NCI-H82 (cell line): Measurements from ENCODE around the gene PPP2R2C.

Experiments used
- DNase-seq: peaks from one replicate; lab custom pipeline; 2025; lab: John Stamatoyannopoulos, UW

PPP2R2C gene

DNA sequence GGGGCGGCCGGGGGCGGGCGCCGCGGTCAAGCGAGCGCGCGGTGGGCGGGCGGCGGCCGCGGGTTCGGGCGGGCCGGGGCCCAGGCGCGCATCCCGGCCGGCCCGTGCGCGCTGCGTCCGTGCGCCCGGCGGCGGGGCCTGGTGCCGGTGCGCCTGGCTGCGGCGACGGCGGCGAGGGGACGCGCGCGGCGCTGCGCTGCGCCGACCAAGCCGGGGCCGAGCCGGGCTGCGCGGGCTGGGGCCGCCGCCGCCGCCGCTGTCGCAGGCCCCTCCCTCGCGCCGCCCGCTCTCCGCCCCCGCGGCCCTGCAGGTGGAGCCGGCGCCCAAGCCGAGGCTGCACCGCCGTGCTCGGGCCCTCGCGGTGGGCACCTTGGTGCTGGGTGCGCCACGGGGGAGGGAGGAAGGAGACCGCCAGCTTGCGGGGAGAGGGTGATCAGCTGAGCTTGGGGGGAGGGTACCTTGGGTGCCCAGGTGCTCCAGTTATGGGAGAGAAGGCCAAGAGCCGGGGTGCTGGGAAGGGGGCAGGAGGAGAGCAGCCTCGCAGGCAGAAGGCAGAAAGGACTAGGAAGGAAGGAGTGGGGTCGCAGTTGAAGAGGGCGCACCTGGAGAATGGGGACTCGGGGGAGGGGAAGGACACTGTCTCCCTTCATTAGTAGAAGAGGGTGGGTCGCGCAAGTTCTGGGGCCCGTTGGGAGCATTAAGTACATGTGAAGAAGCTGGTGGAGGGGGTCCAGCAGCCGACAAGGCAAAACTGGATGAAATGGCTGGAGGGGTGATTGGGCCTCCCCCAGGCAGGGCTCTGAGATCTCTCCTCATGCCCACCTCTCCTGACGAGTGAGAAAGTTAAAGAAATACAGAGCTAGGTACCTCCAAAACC, at the start of gene PPP2R2C:
Gene PPP2R2C, minus strand, starts transcription at position 228 of the 877 bp plus-strand sequence. CDS start 385 bp downstream, outside the sequence.
- DNase-seq, result no peak

DNA sequence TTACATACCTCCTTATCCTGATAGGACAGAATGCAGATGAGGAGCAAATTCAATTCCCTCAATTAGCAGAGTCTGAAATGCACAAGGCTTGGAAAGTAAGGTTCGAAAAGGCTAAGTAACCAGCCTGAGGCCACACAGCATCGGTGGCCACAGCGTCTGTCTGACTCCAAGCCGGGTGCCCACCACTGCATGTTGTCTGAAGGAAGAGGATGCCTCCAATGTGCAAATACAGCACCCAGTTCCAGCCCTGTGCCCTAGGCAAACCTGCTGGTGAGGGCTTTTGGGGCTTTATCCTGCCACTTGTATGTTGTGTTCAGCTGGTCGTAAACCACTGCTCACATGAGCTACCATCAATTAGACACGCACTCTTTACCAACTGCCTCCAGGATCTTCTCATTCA, 48.6 kb upstream of the PPP2R2C start:
- DNase-seq, result no peak

DNA sequence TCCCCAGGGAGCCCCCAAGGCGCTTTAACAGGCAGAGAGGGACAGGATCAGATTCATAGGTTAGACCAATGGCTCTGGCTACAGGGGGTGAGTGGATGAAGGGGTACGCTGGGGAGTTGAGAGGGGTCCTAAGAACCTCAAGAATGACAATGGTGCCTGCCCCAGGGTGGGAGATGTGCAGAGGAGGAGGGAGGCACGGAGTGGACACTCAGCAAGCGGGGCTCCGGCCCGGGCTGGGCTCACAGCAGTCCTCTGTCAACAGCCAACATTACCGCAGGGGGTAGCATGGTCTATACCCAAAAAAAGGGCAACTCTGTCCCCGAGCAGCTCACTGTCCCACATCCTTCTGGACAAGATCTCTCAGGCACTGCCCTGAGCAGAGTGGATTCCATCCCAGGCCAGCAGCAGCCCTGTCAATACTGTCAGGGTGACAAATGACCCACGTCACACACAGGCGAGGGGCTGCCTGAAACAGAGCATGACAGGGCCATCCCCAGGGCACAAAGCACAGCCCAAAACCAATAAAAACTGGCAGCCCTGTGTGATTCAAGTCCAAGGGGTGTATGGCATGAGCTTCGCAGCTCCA, 47.7 kb upstream of the PPP2R2C start:
- no peak for DNase-seq

DNA sequence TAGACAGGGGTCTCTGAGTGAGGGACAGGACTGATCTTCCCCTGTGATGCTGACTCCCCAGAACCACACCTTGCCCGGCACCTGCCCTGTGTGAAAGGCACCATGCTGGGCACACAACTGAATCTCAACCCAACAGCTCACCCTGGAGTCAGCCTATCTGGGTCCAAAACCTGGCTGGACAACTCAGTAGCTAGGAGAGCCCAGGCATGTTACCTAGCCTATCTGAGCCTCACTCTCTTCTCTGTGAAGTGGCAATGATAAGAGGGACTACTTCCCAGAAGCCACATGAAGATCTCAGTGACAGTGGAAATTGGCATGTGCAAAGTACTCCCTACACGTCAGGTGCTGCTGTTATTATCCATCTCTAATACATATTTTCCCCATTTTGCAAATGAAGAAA, 44.8 kb upstream of the PPP2R2C start:
- no peak for DNase-seq

DNA sequence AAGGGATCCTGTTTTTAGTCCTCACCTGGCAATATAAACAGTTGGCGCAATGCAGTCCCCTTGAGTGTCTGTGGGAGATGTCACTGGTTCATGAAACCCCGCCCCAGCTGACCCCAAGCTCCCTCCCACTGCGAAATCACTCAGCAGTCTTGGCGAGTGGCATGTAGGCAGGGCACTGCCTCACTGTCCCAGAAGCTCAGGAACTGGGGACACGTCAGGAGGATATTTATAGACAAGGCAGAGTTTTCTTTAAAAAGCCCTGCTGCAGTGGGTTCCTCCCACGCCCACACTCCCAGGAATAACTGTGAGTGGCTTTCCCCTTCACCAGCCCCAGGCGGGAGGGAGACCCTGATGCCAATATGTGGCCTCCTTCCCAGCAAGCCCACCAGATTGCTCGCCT, 44.3 kb upstream of the PPP2R2C start:
- no peak for DNase-seq

DNA sequence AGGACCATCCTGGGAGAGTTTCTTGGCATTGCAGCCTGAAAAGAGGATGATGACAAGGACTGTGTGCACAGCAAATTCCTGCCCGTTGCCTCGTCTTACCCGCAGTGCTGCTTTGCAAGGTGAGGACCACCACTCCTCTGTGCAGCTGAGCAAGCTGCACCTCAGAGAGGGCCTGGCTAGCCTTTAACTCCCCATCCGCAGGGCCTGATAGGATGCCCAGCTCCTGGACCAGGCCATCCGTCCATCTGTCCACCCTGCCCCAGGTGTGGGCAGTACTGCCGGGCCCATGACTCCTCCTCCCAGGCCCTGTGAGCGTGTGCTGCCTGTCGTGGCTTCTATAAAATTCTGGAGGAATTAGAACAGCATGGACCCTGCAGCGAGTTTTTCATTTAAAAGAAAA, 43.9 kb upstream of the PPP2R2C start:
- no peak for DNase-seq

DNA sequence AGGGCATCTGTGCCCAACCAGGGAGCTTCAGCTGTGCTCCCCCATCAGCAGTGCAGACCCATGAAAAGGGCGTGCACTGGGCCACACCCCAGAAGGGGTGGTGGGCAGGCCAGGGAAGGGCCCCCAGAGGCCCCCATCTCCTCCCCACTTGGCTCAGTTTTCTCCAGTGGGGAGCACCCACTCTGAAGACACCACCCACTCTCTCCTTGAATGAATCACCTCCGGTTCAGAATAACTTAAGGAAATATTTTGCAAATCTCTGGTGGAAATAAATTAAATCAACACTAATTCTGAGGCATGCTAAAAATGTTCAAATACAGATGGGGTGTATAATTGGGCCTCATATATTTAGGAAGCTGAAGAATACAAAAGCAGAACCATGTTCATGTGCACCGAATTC, 41.3 kb upstream of the PPP2R2C start:
- no peak for DNase-seq

DNA sequence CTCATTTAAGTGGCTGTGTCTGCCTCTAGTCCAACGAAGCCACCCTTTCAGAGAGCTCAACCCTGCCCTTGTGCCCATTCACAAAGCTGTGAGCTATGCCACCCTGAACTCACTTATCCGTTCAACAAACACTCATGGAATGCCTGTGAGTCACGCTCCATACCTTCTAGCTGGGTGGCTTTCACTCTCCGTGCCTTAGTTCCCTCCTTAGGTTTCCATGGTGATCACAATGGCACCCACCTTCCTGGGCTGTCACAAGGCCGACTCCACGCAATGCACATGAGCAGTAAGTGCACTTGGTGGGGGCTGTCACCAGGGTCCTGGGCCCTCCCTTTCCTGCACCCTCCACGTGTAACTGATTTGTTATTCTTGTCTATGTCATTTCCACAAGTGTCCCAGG, 37.2 kb upstream of the PPP2R2C start:
- no peak for DNase-seq

DNA sequence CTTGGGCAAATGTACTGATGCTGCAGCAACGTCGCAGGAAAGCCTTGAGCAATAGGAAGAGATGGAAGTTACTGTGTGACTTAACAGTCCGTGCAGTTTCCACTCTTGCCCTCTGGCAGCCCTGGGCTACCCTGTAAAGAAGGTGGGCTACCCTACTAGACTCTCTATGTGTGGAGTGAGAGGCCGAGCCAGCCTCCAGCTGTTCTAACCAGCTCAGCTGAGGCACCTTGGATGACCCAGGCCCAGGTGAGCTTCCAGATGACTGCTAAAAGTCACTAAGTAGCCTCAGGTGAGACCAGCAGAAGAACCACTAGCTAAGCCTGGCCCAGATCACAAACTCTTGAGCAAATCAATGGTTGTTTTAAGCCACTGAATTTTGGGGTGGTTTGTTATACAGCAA, 34.9 kb upstream of the PPP2R2C start:
- no peak for DNase-seq

DNA sequence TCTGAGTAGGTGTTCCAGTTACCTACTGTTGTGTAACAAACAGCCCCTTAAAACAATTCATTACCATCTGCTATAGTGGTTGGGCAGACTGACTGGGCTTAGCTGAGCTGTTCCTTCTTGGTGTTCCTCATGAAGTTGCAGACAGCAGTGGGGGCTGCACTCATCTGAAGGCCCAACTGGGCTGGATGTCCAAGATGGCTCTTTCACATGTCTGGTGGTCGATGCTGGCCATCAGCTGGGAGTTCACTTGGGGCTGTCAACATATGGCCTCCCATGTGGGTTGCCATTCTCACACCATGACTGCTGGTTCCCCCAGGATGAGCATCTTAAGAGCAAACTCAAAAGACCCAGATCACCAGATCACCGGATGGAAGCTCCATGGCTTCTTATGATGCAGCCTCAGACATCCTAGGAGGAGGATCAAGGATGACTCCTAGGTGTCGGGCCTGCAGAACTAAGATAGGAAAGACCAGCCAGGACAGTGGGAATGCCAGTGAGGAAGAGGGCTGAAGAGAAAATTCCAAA, 34.3 kb upstream of the PPP2R2C start:
- DNase-seq, result no peak

DNA sequence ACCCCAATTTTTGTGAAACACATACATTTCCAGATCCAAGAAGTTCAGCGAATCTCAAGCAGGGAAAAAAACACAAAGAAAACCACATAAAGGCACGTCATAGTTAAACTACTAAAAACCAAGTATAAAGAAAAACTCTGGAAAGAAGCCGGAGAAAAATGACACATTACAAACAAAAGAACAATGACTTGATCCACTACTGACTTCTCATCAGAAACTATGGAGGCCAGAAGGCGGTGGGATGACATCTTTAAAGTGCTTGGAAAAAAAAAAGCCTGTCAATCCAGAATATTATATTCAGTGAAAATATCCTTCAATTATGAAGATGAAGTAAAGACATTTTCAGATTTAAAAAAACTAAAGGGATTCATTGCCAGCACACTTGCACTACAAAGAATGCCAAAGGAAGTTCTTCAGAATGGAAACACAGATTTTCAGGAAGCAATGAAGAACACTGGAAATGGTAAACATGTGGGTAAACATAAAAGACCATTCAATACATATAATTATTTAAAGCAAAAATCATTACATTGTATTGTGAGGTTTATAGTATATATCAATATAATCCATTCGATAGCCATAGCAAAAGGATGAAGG, 32.6 kb upstream of the PPP2R2C start:
- no peak for DNase-seq

DNA sequence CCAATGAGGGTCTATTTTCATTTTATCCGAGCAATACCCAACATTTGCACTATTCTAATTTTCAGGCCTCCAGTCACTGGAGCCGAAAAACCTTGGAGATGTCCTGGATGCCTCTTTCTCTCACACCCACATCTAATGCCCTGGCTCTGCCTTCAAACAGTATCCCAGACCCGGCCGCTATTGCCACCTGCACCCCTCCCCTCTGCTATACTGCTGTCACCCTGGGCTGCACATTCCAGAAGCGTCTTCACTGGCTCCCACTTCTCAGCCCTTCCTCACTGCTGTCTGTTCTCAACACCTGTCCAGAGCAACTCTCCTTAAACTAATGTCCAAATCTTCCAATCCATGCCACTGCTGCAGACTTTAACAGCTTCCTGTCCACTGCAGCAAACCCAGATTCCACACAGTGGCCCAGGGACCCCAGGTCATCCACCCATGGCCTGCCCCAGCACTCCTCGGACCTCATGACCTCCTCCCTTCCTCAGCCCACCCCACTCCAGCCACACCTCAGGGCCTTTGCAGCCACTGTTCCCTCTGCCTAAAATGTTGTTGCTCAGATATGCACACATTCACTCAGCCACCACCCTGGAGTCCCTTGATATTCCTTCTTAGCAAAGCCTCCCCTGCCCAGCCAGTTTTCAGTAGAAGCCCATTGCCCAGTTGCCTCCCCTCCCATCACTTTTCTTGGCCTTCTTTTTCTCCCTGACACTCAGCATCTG, 30.5 kb upstream of the PPP2R2C start:
- no peak for DNase-seq

DNA sequence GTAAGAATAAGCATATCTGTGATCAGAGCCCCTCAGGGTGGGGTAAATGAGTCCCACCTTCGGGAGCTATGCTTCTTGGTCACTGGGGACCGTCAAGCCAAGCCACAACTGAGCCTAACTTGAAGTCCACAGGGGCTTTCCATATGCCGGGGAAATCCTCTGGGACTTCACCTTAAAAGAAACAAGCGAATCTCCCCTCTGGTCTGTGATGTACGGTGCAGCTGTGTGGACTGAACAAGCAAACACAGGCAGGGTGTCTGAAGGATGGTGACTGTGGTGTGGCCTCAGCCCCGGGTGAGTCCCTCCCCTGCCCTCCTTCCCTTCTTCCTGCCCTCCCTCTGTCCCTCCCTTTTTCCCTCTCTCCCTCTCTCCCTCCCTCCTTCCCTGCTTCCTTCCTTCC, 29.7 kb upstream of the PPP2R2C start:
- DNase-seq, result no peak

DNA sequence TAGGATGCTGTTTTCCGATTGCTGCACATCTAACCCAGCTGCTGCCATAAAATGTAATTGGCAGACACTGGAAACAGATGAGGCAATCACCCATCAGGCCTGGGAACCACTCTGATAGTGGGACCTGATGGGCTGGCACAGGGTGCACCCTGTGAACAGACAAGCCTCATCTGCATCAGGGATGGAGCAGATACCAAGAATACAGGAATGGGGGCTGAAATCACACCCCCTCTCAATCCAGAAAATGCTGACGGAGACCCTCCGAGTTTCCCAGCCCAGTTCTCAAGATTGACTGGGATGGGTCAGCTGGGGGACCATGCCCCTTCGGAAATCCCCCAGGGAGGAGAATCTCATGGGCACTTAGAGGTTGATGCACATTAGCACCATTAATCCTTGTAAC, 28.8 kb upstream of the PPP2R2C start:
- no peak for DNase-seq

DNA sequence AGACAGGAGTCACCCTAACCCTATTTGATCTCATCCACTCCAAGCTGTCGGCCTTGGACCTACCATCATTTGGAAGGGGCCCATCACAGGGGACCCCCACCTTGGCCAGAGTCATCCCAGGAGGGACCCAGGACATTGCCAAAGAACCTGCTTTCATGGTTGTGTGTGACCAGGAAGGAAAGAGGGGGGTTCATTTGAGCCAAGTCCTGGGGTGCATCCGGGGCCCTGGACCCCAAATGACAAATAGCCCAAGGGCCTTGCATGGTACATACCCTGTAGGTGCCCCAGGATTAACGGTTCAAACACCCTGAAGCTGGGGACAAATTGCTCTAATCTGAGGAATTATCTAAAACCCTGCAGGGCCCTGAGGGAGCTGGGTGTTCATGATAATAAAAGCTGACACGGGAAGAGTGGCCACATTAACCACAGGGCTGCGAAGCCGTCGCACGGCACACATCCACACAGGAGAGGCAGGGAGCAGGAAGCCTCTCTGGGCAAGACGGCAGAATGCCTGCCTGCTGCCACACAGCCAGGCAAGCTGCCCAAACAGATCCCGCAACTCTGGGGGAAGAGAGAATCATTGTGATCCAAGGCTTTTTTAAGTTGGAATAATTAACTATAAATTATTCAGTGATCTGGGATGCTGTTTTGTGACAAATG, 28.2 kb upstream of the PPP2R2C start:
- DNase-seq, result no peak

DNA sequence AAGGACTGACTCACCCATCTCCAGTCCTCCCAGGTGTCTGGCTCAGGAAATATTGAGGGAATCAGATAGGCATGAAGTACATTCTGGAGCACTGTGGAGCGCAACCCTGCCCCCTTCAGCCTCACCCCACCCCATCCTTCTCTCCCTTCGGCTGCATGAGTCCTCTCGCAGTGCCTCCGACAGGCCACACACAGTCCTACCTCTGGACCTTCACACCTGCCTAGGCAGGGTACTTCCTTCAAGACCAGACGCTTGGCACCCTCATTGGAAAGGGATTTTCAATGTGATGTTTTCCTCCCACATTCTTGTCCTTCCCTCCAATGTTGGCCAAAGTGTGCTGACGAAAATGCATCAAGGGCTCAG, 26.8 kb upstream of the PPP2R2C start:
- no peak for DNase-seq

DNA sequence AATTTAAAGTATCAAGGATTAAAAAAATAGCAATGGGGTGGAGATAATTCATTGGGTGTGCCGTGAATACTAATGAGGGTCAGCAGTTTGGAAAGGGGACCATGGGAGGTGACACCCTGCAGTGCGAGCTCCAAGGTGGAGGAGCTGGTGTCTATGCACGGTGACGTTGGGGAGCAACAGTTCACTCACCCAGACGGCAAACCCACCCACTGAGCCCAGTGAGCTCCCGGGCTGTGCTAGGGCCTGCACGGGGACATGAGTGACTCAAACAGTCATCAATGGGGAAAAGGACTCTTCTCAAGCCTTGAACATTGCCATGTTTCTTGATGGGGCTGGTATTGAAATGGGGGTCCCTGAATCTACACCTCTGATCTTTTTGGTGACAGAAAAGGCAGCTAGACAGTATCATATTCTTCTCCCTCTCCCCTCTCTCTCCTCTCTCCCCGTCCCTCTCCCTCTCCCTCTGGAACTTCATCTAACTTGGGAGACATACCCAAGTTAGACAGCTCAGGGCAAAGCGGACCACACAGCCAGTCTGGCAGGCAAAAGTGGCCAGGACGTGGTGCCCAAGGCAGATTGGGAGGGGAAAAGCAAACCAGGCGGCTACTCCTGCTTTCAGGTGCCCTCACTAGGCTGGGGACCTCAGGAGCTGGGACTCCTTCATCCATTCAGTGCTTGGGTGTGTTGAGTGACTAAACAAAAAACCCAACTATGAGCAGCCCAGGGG, 26.3 kb upstream of the PPP2R2C start:
- no peak for DNase-seq

DNA sequence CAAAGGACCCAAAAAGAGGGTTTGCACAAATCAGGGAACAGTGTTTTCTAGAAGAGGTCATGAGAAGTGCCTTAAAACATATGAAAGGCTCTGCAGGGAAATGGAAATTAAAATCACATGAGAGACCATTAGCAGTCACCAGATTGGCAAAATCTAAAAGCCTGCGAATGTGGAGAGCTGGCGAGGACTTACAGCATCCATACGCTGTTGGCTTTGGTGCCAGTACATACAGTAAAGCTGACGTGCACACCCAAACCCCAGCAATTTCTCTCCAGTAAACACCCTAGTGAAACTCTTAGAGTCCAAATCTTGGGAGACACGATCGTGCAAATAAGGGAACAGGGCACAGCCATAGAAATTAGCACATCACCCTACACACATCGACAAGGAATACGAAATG, 25.4 kb upstream of the PPP2R2C start:
- DNase-seq, result no peak

DNA sequence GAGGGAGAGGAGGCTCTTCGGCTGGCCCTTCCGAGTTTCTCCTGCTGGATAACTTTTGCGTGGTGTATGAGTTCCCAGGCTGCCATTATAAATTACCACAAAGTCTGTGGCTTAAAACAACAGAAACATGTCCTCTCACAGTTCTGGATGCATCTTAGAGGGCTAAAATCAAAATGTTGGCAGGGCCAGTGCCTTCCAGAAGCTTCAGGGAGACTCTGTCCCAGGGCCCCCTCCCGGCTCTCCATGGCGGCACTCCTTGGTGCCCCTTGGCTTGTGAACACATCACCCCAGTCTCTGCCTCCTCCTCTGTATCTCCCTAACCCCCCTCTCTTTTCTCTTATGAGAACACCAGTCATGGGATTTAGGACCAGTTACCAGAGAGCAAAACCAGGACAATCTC, 23.3 kb upstream of the PPP2R2C start:
- DNase-seq, result no peak

DNA sequence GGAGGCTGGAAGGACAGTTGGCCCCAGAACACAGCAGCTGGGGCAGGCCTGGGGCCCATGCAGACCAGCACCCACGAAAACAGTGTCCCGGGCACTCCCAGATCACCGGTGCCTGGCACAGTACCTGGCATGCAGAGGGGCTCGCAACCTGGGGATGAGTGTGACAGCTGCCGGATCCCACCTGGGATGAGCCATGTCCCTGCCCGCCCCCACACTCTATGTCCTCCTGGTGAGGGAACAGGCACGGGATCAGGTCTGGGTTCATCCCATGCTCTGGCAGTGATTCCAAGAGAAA, 22.8 kb upstream of the PPP2R2C start:
- no peak for DNase-seq

DNA sequence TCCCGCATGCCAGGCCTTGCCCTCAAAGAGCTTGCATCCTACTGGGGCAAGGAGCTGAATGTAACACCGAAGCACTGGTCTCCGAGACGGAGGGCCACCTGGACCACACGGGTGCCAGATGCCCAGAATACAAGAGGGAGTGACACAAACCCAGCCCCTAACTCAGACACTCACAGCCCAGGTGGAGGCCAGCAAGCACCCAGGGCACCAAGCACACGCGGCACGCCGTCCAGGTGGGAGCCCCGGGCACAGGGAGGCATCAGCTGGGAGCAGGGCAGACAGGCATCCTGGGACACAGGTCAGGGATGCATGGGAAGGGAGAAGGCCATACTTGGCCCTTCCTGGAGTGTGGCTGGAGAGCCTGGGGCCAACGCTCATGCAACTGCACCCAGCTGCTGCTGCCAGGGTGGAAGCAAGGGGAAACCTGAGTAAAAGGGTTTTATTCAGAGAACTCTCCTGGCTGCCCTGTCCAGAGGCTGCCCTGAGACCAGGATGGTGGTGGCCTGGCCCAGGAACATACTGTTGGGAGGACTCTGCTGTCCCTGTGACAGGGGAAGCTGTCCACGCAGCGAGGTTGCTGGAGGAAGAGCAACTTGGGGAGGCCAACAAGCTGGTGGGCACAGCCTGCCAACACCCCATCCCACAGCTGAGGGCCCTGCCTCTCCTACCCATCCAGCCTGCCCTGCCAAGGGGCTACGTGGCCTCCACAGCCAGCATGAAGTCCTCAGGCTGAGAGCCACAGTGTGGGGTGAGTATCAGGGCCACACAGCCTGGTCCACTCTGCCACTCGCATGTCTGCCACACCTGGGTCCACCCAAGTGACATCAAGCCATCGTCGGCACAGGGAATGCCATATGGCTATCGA, 22.2 kb upstream of the PPP2R2C start:
- no peak for DNase-seq
